Stimulated activated CD4-positive, alpha-beta T cell treated with anti-CD3 and anti-CD28 coated beads, Interleukin-15, amount 100 ng/mL, for 1 hour (primary cell): Measurements from ENCODE around the gene DYSF.

ENCODE experiments used
- DNase-seq, 2 donors: peaks; one replicate each; pipeline ENCODE4 v3.0.0-alpha.2; 2020; ENCODE audit warnings: low read depth in 1 of 2, low spot score in 1 of 2

Gene DYSF

GRCh38 chr2:71686781-71687180 is 233.4 kb downstream of the DYSF start:
- DNase-seq, result no peak

- no peak for DNase-seq
These were observed 234.1 kb downstream of the DYSF start for GRCh38 chr2:71687412-71687811.

- DNase-seq, result no peak
These were observed 235.2 kb downstream of the DYSF start for GRCh38 chr2:71688530-71688929.

GRCh38 chr2:71689393-71689792 is 236.0 kb downstream of the DYSF start:
- no peak for DNase-seq

GRCh38 chr2:71689968-71690834 is 236.8 kb downstream of the DYSF start:
- no peak for DNase-seq

GRCh38 chr2:71690876-71691475 is 237.6 kb downstream of the DYSF start:
- DNase-seq, result no peak

- no peak for DNase-seq
These were observed 238.5 kb downstream of the DYSF start for GRCh38 chr2:71691747-71692441.

- no peak for DNase-seq
These were observed 239.4 kb downstream of the DYSF start for GRCh38 chr2:71692621-71693277.

GRCh38 chr2:71693286-71694270 is 240.2 kb downstream of the DYSF start:
- no peak for DNase-seq

- DNase-seq, result no peak
These were observed 241.3 kb downstream of the DYSF start for GRCh38 chr2:71694501-71695234.

GRCh38 chr2:71695235-71696120 is 242.1 kb downstream of the DYSF start:
- no peak for DNase-seq

GRCh38 chr2:71696381-71696780 is 243.0 kb downstream of the DYSF start:
- DNase-seq, result no peak

- DNase-seq, result no peak
These were observed 244.0 kb downstream of the DYSF start for GRCh38 chr2:71697106-71698004.

- DNase-seq, result no peak
These were observed 246.1 kb downstream of the DYSF start for GRCh38 chr2:71699428-71699827.

GRCh38 chr2:71700041-71700657 is 246.8 kb downstream of the DYSF start:
- no peak for DNase-seq

GRCh38 chr2:71700658-71701397 is 247.5 kb downstream of the DYSF start:
- DNase-seq, result no peak
